SK-N-DZ (cell line): ENCODE measurements around the gene C4BPB.

Experiments used
- DNase-seq: peaks from one replicate; pipeline ENCODE4 v3.0.0-alpha.2; 2015; ENCODE audit warnings: low spot score

The C4BPB gene

GRCh38 chr1:207131163-207131562, 42.5 kb downstream of the C4BPB start:
- no peak for DNase-seq

GRCh38 chr1:207134581-207134980, 45.9 kb downstream of the C4BPB start:
- DNase-seq = no peak

- no peak for DNase-seq
Observed at GRCh38 chr1:207139616-207140015, 51.0 kb downstream of the C4BPB start.

- DNase-seq = no peak
Observed at GRCh38 chr1:207140536-207140935, 51.9 kb downstream of the C4BPB start.

GRCh38 chr1:207145401-207146058, 56.9 kb downstream of the C4BPB start:
- DNase-seq = no peak
